ENCODE measurements around the gene RHOT2. TPM values are rescaled to one million over a fixed set of nuclear protein-coding genes. Genes with fewer than 3 reads are reported as not detected.

RHOT2 gene
- total and polyA plus RNA-seq, 9 of the 15 experiments (the other 6 are each of a cell fraction or from before 2014, with no cell fraction given) = 5.0 to 373 (median 112) TPM

GRCh38 chr16:636206-637080 is 31.5 kb upstream of the RHOT2 start, which contains the start of gene METTL26 (continued):
- TF ChIP-seq CUX1 (CRISPR knock-in tag; IDR thresholded peaks at IDR 0.05) = no peak
- peak; percentile 80 for TF ChIP-seq ZNF592 (IDR thresholded peaks at IDR 0.05)
- peak; percentile 31; the same call in 1 of the 2 replicates for TF ChIP-seq TCF3 (CRISPR knock-in tag; IDR thresholded peaks at IDR 0.05)
- TF ChIP-seq PURB (CRISPR knock-in tag; IDR thresholded peaks at IDR 0.05; ENCODE audit: low read depth) = no peak
- TF ChIP-seq POLR2H (tag; IDR thresholded peaks at IDR 0.05; ENCODE audit: low read depth) = peak; percentile 100
- no peak for TF ChIP-seq ESRRB (CRISPR knock-in tag; IDR thresholded peaks at IDR 0.05; ENCODE audit: borderline replicate concordance)
- TF ChIP-seq REST (IDR thresholded peaks at IDR 0.05; ENCODE audit: borderline replicate concordance) = peak; percentile 49; the same call in 1 of the 2 replicates
- peak; percentile 57; the same call in 1 of the 2 replicates for TF ChIP-seq REST (CRISPR knock-in tag; IDR thresholded peaks at IDR 0.05; ENCODE audit: low read depth)

Data from K562 (cell line).